ENCODE measurements around the gene PRCD.

The PRCD gene

GRCh38 chr17:76593384-76593826, 53.6 kb downstream of the PRCD start:
- in situ Hi-C loops (cut with MboI; ENCODE audit: low sequenced_read_pairs) = no loop called here

- in situ Hi-C loops (cut with MboI; ENCODE audit: low sequenced_read_pairs) = no loop called here
Observed at GRCh38 chr17:76593959-76594358, 54.1 kb downstream of the PRCD start.

GRCh38 chr17:76594690-76595089, 54.8 kb downstream of the PRCD start:
- in situ Hi-C loops (cut with MboI; ENCODE audit: low sequenced_read_pairs) = no loop called here

Measured in HL-60/S4 treated with phorbol 12-myristate 13-acetate at 8.2 ng/mL for 4 days and 3 days (cell line).